HL-60/S4 treated with phorbol 12-myristate 13-acetate at 8.2 ng/mL for 4 days and 3 days (cell line): Measurements from ENCODE around the gene FOXN1.

Source experiments
- in situ Hi-C: fragments of 300-500 bp; cut with MboI; formaldehyde crosslinking; loops from 2 replicates; pipeline ENCODE4 v1.15.0; 2022; ENCODE audit warnings: low sequenced_read_pairs

Gene FOXN1

DNA sequence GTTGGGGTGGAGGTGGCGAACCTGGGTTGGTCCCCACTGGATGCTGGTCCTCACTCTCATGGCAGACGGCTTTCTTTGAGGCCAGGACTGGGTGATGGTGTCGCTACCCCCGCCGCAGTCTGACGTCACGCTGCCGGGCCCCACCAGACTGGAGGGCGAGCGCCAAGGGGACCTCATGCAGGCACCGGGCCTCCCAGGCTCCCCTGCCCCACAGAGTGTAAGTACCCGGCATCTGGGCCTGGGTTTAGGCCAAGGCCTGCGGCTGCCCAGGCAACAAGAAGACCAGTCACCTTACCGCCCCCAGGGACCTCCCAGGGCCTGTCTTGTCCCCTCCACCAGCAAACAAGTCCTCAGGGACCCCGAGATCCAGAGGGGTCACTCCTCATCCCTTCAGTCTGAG is 17.7 kb downstream of the FOXN1 start:
- in situ Hi-C loops: no loop called here

- in situ Hi-C loops: no loop called here
Observed at GRCh38 chr17:28524476-28525424, 18.6 kb downstream of the FOXN1 start.

DNA sequence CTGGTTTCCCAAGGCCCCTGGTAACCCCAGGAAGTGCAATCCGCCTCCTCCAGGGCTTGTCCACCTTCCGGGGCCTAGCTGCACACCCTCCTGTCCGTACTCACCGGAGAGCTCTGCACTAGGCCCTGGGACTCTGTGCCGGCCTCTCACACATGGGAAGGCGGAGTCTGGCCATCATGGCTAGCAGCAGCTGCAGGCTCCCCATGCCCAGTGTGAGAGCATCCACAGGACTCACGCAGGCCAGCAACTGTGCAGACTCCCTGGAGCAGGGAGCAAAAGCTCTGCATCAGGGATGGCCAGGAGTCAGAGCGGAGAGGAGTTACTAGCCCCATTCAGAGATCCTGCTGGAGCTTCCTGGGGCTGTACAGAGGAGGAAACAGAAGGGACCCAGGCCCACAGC is 20.2 kb downstream of the FOXN1 start:
- in situ Hi-C loops: no loop called here

DNA sequence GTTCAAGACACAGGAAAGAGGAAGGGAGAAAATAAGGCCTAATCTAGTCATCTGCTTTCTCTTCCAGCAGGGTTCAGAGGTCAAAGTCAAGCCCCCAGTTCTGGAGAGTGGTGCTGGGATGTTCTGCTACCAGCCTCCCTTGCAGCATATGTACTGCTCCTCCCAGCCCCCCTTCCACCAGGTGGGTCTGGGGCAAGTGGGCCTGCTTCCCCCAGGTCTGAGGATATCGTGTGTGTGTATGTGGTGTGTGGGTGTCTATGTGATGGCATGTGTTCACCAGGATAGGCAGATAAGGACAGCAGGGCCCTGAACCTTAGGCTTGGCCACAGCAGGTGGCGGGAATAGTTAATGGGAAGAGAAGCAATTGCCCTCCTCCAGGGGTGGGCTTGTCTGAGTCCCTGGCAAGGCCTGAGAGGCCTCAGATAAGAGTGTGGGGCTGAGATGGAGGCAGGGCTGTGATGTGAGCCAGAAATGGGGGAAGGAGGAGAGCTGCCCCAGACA is 21.1 kb downstream of the FOXN1 start:
- in situ Hi-C loops: no loop called here

DNA sequence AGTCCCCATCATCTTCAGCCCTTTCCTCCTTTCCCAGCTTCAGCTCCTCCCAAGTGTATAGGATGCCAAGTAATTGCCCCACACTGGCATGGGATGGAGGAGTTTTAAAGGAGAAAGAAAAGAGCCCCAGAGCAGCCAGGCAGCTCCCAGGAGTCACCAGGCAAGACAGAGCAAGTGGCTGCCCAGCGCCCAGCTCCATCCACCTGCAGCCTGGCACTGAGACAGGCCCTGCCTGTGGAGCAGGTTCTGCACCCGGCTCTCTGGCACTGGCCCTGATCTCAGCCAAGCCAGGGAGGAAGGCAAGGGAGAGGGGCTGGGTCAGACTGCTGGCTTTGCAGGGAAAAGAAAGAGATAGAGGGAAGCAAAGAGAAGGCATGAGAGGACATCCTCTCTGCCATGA is 21.7 kb downstream of the FOXN1 start:
- in situ Hi-C loops: no loop called here

DNA sequence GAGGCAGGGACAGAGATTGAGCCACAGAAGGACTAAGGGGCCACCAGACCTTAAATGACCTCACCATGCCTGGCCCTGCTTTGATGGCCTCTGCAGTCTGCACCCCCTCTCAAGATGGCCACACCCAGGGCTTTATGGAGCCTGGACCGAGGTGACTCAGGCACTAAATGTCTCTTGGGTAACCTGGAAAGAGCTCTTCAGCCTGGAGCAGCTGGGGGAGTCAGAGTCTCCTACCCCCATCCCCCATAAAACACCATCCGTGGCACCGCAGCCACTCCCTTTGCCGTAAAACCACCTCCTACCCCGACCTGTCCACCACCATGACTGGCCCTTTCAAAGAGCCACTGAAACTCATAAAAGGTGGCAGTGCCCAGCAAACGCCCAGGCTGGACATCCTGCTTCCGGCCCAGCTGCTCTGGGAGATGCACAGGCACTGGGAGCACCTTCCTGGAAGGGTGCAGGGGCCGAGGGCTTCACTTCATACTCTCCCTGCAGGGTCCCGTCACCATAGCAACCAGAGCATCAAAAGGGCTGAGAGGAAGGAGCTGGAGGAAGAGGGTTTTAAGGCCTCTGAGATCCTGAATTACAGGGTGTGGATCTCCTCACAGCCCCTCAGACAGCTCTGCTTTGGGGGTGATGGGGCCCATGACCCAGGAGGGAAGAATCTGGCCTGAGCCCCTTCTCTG is 22.3 kb downstream of the FOXN1 start:
- in situ Hi-C loops: no loop called here

GRCh38 chr17:28529013-28529400 is 22.9 kb downstream of the FOXN1 start:
- in situ Hi-C loops: no loop called here

- in situ Hi-C loops: no loop called here
Observed at GRCh38 chr17:28530250-28530649, 24.1 kb downstream of the FOXN1 start.

- in situ Hi-C loops: no loop called here
Observed at GRCh38 chr17:28530926-28531325, 24.8 kb downstream of the FOXN1 start.

GRCh38 chr17:28532050-28532960 is 26.2 kb downstream of the FOXN1 start:
- in situ Hi-C loops: no loop called here

- in situ Hi-C loops: no loop called here
Observed at GRCh38 chr17:28533091-28533807, 27.1 kb downstream of the FOXN1 start.

DNA sequence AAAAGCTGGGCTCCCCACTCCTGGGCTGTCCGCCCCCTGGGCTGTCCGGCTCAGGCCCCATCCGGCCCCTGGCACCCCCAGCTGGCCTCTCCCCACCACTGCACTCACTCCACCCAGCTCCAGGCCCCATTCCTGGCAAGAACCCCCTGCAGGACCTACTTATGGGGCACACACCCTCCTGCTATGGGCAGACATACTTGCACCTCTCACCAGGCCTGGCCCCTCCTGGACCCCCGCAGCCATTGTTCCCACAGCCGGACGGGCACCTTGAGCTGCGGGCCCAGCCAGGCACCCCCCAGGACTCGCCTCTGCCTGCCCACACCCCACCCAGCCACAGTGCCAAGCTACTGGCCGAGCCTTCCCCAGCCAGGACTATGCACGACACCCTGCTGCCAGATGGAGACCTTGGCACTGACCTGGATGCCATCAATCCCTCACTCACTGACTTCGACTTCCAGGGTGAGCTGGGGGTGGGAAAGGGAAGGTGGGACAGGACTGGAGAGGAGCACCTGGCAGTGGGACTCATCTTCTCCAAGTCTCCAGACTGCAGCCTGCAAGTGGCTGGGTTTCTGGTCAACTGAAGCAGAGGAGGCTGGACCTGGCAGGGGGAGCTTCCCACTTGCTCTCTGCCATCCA is 28.7 kb downstream of the FOXN1 start:
- in situ Hi-C loops: no loop called here

DNA sequence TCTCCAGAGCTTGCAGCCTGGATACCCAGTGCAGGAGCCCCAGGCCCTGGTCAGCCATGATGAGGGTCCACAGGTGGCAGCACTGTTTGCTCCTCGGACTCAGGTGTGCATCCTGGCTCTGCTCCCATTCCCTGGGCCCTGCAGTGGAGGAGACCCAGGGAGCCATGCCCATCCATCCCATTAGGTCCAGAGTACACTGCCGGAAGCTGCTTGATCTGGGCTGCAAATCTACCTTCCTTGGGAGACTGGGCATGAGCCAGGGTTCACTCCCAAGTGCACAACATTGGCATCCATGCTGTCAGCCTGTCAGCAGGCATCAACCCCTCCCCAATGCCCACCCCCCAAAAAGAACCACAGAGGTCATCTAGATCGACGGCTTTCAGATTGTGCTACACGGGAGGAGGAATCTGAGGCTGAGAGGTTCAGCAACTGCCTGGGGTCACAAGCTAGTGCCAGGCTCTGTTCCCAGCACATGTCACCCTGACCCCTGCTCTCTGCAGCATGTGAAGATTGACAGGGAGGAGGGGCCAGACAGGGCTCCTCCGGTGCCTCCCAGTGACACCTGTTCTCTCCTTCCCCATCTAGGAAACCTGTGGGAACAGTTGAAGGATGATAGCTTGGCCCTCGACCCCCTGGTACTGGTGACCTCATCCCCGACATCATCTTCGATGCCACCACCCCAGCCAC is 30.5 kb downstream of the FOXN1 start:
- in situ Hi-C loops: no loop called here

- in situ Hi-C loops: no loop called here
Observed at GRCh38 chr17:28537219-28537610, 31.1 kb downstream of the FOXN1 start.

DNA sequence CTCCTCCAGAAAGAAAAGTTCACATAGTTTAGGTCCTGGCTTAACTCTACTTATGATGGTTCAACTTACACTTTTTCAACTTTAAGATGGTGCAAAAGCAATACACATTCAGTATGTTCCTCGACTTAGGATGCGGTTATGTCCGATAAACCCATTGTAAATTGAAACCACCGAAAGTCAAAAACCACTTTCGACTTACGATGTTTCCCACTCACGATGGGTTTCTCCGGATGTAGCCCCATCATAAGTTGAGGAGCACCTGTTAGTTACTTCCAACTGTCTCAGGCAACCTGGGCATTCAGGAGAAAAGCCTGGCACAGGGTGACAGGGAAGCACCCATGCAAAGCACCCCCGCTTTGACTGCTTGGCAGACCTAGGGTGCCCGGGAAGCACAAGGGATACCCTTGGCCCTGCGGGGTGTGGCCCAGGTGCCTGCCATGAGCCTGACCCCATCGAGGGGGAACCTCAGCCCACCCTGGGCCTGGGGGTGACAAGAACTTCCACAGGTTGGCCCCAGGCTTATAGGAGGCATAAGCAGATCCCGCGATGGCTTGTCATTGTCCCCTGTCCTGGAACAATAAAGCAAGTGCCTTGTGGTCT is 32.2 kb downstream of the FOXN1 start:
- in situ Hi-C loops: no loop called here

DNA sequence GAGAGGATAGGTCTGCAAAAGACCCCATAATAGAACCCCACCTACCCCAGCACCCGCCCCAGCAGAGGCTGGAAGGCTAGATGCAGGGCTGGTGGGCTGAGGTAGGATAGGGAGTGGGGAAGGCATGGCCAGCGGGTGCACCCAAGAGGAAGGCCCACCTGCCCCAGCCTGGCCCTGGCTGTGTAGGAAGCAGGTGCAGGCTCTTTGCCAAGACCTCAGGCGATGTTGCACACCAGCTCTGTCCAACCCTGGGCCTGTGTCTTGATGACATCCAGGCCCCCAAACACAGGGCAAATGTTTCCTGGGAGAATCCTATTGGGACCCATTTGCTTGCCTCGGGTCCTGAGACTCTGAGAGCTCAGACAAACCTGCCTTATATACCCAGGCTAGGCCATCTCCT is 34.1 kb downstream of the FOXN1 start:
- in situ Hi-C loops: no loop called here

- in situ Hi-C loops: no loop called here
Observed at GRCh38 chr17:28541439-28541838, 35.3 kb downstream of the FOXN1 start.

DNA sequence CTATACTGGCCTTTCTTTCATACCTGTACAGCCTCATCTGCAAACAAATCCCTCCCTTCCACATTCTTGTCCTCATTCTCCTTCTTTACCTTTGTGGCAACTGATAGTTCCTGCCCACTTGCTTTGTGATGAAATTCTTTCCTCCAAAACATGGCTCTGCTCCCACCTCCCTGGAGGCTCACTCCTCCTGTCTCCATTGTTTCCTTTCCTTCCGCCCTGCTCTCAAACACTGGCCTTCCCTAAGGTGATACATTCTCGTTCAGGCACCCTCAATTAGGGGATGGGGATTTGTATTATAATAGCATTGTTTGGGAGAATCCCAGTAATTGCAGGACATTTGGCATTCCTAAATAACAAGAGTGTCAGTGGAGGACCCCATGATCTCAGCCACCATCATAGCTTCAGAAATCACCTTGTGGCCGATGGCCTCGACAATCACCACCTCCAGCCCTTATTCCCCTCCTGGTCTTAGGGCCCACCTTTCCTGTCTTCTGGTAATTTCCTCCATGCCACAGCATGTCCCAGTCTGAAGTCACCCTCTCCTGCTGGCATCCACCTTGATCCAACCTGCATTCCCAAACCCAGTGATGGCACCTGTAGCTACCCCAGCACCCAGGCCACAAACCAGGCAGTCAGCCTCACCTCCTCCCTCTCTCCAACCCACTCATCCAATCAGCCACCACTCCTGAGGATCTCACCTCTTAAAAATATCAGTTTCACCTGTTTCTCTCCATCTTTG is 38.4 kb downstream of the FOXN1 start:
- in situ Hi-C loops: no loop called here
